Esophagus squamous epithelium (tissue), 5 donors: ENCODE results near the gene PMEPA1. TPM values are rescaled to one million over a fixed set of nuclear protein-coding genes. Genes with fewer than 3 reads are reported as not detected.

Experiments
- DNase-seq: peaks from one replicate; lab custom pipeline; 2025; lab: John Stamatoyannopoulos, UW
- H3K27ac ChIP-seq, 4 donors: fragments of 200-600 bp; sonication (generic); one replicate each; pipeline ENCODE4 v1.5.1; 2016 to 2019; ENCODE audit warnings: mild to moderate bottlenecking in 1 of 4
- H3K27me3 ChIP-seq, 4 donors: fragments of 200-600 bp; sonication (generic); 1 replicate in 3 of 4; 2 replicates in 1 of 4; pipeline versions ENCODE4 v1.5.1 to v1.6.0; 2017 to 2021; ENCODE audit warnings: antibody characterized with exemption in 1 of 4
- H3K36me3 ChIP-seq, 3 donors: fragments of 200-600 bp; sonication (generic); one replicate each; pipeline ENCODE4 v1.5.1; 2016 to 2019
- H3K4me1 ChIP-seq, 3 donors: fragments of 200-600 bp; sonication (generic); one replicate each; pipeline ENCODE4 v1.5.1; 2017 to 2019
- H3K4me3 ChIP-seq, 4 donors: fragments of 200-600 bp; sonication (generic); 1 replicate in 3 of 4; 2 replicates in 1 of 4; pipeline ENCODE4 v1.5.1; 2016 to 2019; ENCODE audit warnings: mild to moderate bottlenecking in 2 of 4, moderate library complexity in 1 of 4
- H3K9me3 ChIP-seq, 3 donors: fragments of 200-600 bp; sonication (generic); one replicate each; pipeline ENCODE4 v1.5.1; 2016 to 2019
- CTCF ChIP-seq, 6 experiments: fragments of 450-650 bp in 4 of 6; fragments of 200-600 bp in 2 of 6; sonication (generic) in 2 of 6; IDR thresholded peaks; one replicate each; pipeline ENCODE4 v1.5.1; 2016 to 2019; ENCODE audit warnings: antibody characterized with exemption in 6 of 6, mild to moderate bottlenecking in 4 of 6, moderate library complexity in 4 of 6
- POLR2A ChIP-seq, 4 donors: fragments of 450-650 bp; IDR thresholded peaks; one replicate each; pipeline ENCODE4 v1.6.1; 2017; ENCODE audit warnings: antibody characterized with exemption in 4 of 4, mild to moderate bottlenecking in 4 of 4, moderate library complexity in 3 of 4
- WGBS, 2 donors: methylation state at CpG; one replicate each; pipeline ENCODE4 v1.1.5; 2018; 5-methylcytosine and 5-hydroxymethylcytosine counted together
- intact Hi-C: fragments of 100-400 bp; cut with DNase I; formaldehyde crosslinking; loops from one replicate; pipeline ENCODE4 v1.15.0; 2022
- total RNA-seq, 4 donors: library from RNA; depleted of rRNA; stranded (reverse); fragments of >200 nt; gene quantifications; one replicate each; pipeline ENCODE4 v1.1.0, GENCODE V29; 2016
- donor health status: DM: yes; HTN: yes; CAD: no.

Gene PMEPA1
- total RNA-seq, 4 donors from 2014 or later, result 0.95 to 4.6 (median 2.6) TPM

GRCh38 chr20:57707849-57708693 is 1.7 kb downstream of the PMEPA1 start:
- H3K9me3 ChIP-seq, result no peaks in the 10 kb centered on the region
- intact Hi-C loops, result no loop called here
- peak overlapping the region; percentile 79 to 94 (median 86) for H3K27ac ChIP-seq
- peaks cover 5 to 64% (median 33%) of the 10 kb centered on the region in 3 donors for H3K4me1 ChIP-seq
- peak overlapping the region; percentile 59 to 96 (median 70) for H3K4me3 ChIP-seq
- no peak for DNase-seq
- H3K27me3 ChIP-seq, result peaks cover 0 to 21% (median 0%) of the 10 kb centered on the region in 4 donors
- H3K36me3 ChIP-seq, result no peaks in the 10 kb centered on the region
- 26 to 58% methylated on average over 14 to 15 of the region's 23 CpGs for WGBS, 2 donors
- TF ChIP-seq CTCF (IDR thresholded peaks at IDR 0.05) (no peak), POLR2A (IDR thresholded peaks at IDR 0.05) (no peak)

GRCh38 chr20:57707320-57707719 is 2.5 kb downstream of the PMEPA1 start:
- WGBS, 2 donors, result 72 to 82% methylated on average over 7 of the region's 7 CpGs
- H3K4me3 ChIP-seq, result peak overlapping the region in 3 of 4 donors; percentile 59 to 96 (median 65)
- intact Hi-C loops, result no loop called here
- no peaks in the 10 kb centered on the region for H3K36me3 ChIP-seq
- H3K27ac ChIP-seq, result peak overlapping the region in 3 of 4 donors; percentile 79 to 94 (median 85)
- H3K27me3 ChIP-seq, result peaks cover 0 to 21% (median 0%) of the 10 kb centered on the region in 4 donors
- no peaks in the 10 kb centered on the region for H3K9me3 ChIP-seq
- peaks cover 5 to 59% (median 30%) of the 10 kb centered on the region in 3 donors for H3K4me1 ChIP-seq
- no peak for DNase-seq
- TF ChIP-seq CTCF (IDR thresholded peaks at IDR 0.05) (no peak), POLR2A (IDR thresholded peaks at IDR 0.05) (no peak)

GRCh38 chr20:57705127-57705899 is 4.5 kb downstream of the PMEPA1 start:
- no peaks in the 10 kb centered on the region for H3K36me3 ChIP-seq
- 79 to 92% methylated on average over 12 to 15 of the region's 18 CpGs for WGBS, 2 donors
- intact Hi-C loops, result no loop called here
- H3K27me3 ChIP-seq, result peaks cover 0 to 21% (median 0%) of the 10 kb centered on the region in 4 donors
- TF ChIP-seq POLR2A (IDR thresholded peaks at IDR 0.05) (no peak), CTCF (IDR thresholded peaks at IDR 0.05) (no peak)
- DNase-seq, result no peak
- peaks cover 5 to 39% (median 26%) of the 10 kb centered on the region in 3 donors for H3K4me1 ChIP-seq
- peak overlapping the region in 3 of 4 donors; percentile 6 to 94 (median 11) for H3K27ac ChIP-seq
- H3K9me3 ChIP-seq, result no peaks in the 10 kb centered on the region
- no peak overlapping the region for H3K4me3 ChIP-seq

GRCh38 chr20:57704245-57704644 is 5.6 kb downstream of the PMEPA1 start:
- TF ChIP-seq POLR2A (IDR thresholded peaks at IDR 0.05), result no peak
- TF ChIP-seq CTCF (IDR thresholded peaks at IDR 0.05), result no peak
- no peak for DNase-seq
- H3K36me3 ChIP-seq, result no peaks in the 10 kb centered on the region
- intact Hi-C loops, result no loop called here
- H3K4me3 ChIP-seq, result no peak overlapping the region
- H3K4me1 ChIP-seq, result peaks cover 5 to 40% (median 27%) of the 10 kb centered on the region in 3 donors
- H3K9me3 ChIP-seq, result no peaks in the 10 kb centered on the region
- WGBS, 2 donors, result 75 to 91% methylated on average over 9 to 14 of the region's 14 CpGs
- H3K27ac ChIP-seq, result no peak overlapping the region
- peaks cover 0 to 24% (median 0%) of the 10 kb centered on the region in 4 donors for H3K27me3 ChIP-seq
